Suprapubic skin (tissue), 4 donors: Measurements from ENCODE around the gene CACNA2D2. TPM values are rescaled to one million over a fixed set of nuclear protein-coding genes. Genes with fewer than 3 reads are reported as not detected.

Experiments
- DNase-seq, 2 donors: peaks; one replicate each; pipeline ENCODE4 v3.0.0-alpha.2; 2019; ENCODE audit warnings: low spot score in 2 of 2
- H3K27ac ChIP-seq: fragments of 200-600 bp; sonication (generic); one replicate; pipeline ENCODE4 v1.5.1; 2019
- H3K27me3 ChIP-seq: fragments of 200-600 bp; sonication (generic); one replicate; pipeline ENCODE4 v1.5.1; 2019
- H3K36me3 ChIP-seq: fragments of 200-600 bp; sonication (generic); one replicate; pipeline ENCODE4 v1.5.1; 2019
- H3K4me1 ChIP-seq: fragments of 200-600 bp; sonication (generic); one replicate; pipeline ENCODE4 v1.5.1; 2019
- H3K4me3 ChIP-seq: fragments of 200-600 bp; sonication (generic); one replicate; pipeline ENCODE4 v1.5.1; 2019; ENCODE audit warnings: mild to moderate bottlenecking
- H3K9me3 ChIP-seq: fragments of 200-600 bp; sonication (generic); one replicate; pipeline ENCODE4 v1.5.1; 2019
- CTCF ChIP-seq, 2 donors: fragments of 200-600 bp in 1 of 2; fragments of 450-650 bp in 1 of 2; sonication (generic) in 1 of 2; IDR thresholded peaks; one replicate each; pipeline ENCODE4 v1.5.1; 2016 to 2019; ENCODE audit warnings: antibody characterized with exemption in 2 of 2, mild to moderate bottlenecking in 1 of 2, moderate library complexity in 1 of 2
- EP300 ChIP-seq: sonication (generic); formaldehyde crosslinking; IDR thresholded peaks from one replicate; pipeline ENCODE4 v1.6.1; 2017; ENCODE audit warnings: antibody characterized with exemption
- POLR2A ChIP-seq, 2 donors: fragments of 450-650 bp; IDR thresholded peaks; one replicate each; pipeline ENCODE4 v1.6.1; 2017; ENCODE audit warnings: antibody characterized with exemption in 2 of 2, mild to moderate bottlenecking in 2 of 2, moderate library complexity in 2 of 2
- POLR2AphosphoS5 ChIP-seq, 3 donors: sonication (generic); formaldehyde crosslinking; IDR thresholded peaks; one replicate each; pipeline ENCODE4 v1.6.1; 2017; ENCODE audit warnings: antibody characterized with exemption in 3 of 3
- WGBS: methylation state at CpG from one replicate; pipeline ENCODE4 v1.1.5; 2018; 5-methylcytosine and 5-hydroxymethylcytosine counted together
- total RNA-seq, 4 donors: library from RNA; depleted of rRNA; stranded (reverse); fragments of >200 nt; gene quantifications; one replicate each; pipeline ENCODE4 v1.1.0, GENCODE V29; 2016

Gene CACNA2D2
- total RNA-seq, 4 donors from 2014 or later = 1.4 to 5.6 (median 1.7) TPM

DNA sequence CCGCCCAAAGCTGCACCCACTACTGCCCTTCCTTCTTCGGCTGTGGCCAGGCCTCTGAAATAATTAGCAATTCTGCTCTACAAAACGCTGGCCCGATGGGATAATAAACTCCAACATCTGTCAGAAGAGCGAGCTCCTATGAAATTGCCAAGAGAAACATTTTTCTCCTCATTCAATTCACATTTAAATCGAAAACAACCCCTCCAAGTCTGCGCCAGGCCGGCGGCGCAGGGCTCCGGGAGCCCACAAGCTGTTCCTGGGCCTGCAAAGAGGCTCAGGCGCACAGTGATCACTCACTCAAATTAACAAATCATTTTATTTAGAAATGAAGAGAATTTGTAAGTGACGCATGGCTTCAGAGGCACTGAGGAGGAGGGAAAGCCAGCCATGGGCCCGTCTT is 88.8 kb downstream of the CACNA2D2 start:
- 92% methylated on average over 14 of the region's 14 CpGs for WGBS
- Histone ChIP-seq H3K4me3 (no peak overlapping the region), H3K36me3 (no peaks in the 10 kb centered on the region), H3K9me3 (no peaks in the 10 kb centered on the region), H3K27ac (no peak overlapping the region), H3K27me3 (no peaks in the 10 kb centered on the region), H3K4me1 (peaks cover 5% of the 10 kb centered on the region)
- TF ChIP-seq CTCF (IDR thresholded peaks at IDR 0.05) (no peak), POLR2AphosphoS5 (IDR thresholded peaks at IDR 0.05) (no peak), POLR2A (IDR thresholded peaks at IDR 0.05) (no peak), EP300 (no peak)
- no peak for DNase-seq

GRCh38 chr3:50412231-50412754 is 91.1 kb downstream of the CACNA2D2 start:
- Histone ChIP-seq H3K4me3 (no peak overlapping the region), H3K36me3 (no peaks in the 10 kb centered on the region), H3K27ac (no peak overlapping the region), H3K4me1 (no peaks in the 10 kb centered on the region), H3K27me3 (no peaks in the 10 kb centered on the region), H3K9me3 (no peaks in the 10 kb centered on the region)
- DNase-seq = no peak
- WGBS = 77% methylated on average over 11 of the region's 11 CpGs
- TF ChIP-seq POLR2AphosphoS5 (IDR thresholded peaks at IDR 0.05) (no peak), CTCF (IDR thresholded peaks at IDR 0.05) (no peak), POLR2A (IDR thresholded peaks at IDR 0.05) (no peak), EP300 (no peak)

DNA sequence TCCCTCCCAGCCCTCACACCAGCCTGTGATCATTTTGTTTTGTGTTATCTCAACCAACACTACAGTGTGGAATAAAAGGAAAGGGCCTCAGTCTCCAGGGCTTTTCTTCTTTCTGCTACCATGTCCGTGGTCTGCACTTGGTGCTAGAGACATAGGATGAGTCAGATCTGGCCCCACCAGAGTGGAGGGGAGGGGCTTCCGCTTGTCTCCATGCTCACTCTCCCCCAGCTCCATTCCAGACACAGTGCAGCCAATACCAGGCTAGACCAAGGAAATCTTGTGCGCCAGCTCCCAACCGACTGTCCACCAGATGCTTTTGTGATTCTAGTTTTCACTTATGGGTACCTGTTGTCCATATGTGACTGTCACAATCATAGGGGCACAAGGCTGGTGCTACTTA is 92.2 kb downstream of the CACNA2D2 start:
- DNase-seq = no peak
- H3K27ac ChIP-seq = no peak overlapping the region
- H3K9me3 ChIP-seq = no peaks in the 10 kb centered on the region
- WGBS = 84% methylated on average over 3 of the region's 4 CpGs
- TF ChIP-seq POLR2A (IDR thresholded peaks at IDR 0.05) = no peak
- no peak overlapping the region for H3K4me3 ChIP-seq
- no peaks in the 10 kb centered on the region for H3K27me3 ChIP-seq
- no peaks in the 10 kb centered on the region for H3K4me1 ChIP-seq
- no peaks in the 10 kb centered on the region for H3K36me3 ChIP-seq

GRCh38 chr3:50410608-50411139 is 92.8 kb downstream of the CACNA2D2 start:
- no peaks in the 10 kb centered on the region for H3K9me3 ChIP-seq
- H3K4me1 ChIP-seq = no peaks in the 10 kb centered on the region
- H3K36me3 ChIP-seq = no peaks in the 10 kb centered on the region
- H3K27ac ChIP-seq = no peak overlapping the region
- no peaks in the 10 kb centered on the region for H3K27me3 ChIP-seq
- no peak overlapping the region for H3K4me3 ChIP-seq
- no peak for DNase-seq
- WGBS = 80% methylated on average over 1 of the region's 3 CpGs
- TF ChIP-seq POLR2AphosphoS5 (IDR thresholded peaks at IDR 0.05) (no peak), EP300 (no peak), CTCF (IDR thresholded peaks at IDR 0.05) (no peak), POLR2A (IDR thresholded peaks at IDR 0.05) (no peak)

- H3K4me1 ChIP-seq = no peaks in the 10 kb centered on the region
- DNase-seq = no peak
- no peaks in the 10 kb centered on the region for H3K9me3 ChIP-seq
- no peaks in the 10 kb centered on the region for H3K27me3 ChIP-seq
- H3K27ac ChIP-seq = no peak overlapping the region
- H3K4me3 ChIP-seq = no peak overlapping the region
- no peaks in the 10 kb centered on the region for H3K36me3 ChIP-seq
- 85% methylated on average over 2 of the region's 2 CpGs for WGBS
- TF ChIP-seq POLR2AphosphoS5 (IDR thresholded peaks at IDR 0.05) (no peak), POLR2A (IDR thresholded peaks at IDR 0.05) (no peak), CTCF (IDR thresholded peaks at IDR 0.05) (no peak), EP300 (no peak)
Observed at GRCh38 chr3:50410185-50410584, 93.2 kb downstream of the CACNA2D2 start.
